Stimulated activated CD4-positive, alpha-beta T cell treated with anti-CD3 and anti-CD28 coated beads, Interleukin-15, amount 100 ng/mL, for 24 hours (primary cell): ENCODE results near the gene KCTD5.
"Not testable (repeated sequence)": the region's sequence is repeated elsewhere in the genome, so short reads cannot be mapped to it uniquely, and the experiment has no call there.

Experiments
- DNase-seq: peaks from one replicate; pipeline ENCODE4 v3.0.0-alpha.2; 2020

Gene KCTD5

GRCh38 chr16:2673066-2673999 is 9.0 kb upstream of the KCTD5 start:
- DNase-seq = peak; percentile 96

- no peak for DNase-seq
These were observed 7.3 kb upstream of the KCTD5 start for GRCh38 chr16:2675021-2675420.

DNA sequence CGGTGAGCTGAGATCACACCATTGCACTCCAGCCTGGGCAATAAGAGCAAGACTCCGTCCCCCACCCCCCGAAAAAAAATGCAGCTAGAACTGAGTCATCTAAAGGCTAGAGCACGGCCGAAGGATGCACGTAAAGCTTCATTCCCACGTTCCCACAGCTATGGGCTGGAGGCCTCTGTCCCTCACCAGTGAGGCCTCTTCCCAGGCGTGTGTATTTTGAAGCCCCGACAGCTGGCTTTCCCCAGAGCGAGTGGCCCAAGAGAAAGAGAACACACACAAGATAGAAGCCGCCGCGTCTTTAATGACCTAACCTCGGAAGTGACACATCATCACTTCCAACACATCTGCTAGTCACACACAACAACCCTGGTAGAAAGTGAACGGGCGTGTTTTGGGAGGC is 6.6 kb upstream of the KCTD5 start:
- DNase-seq = no peak

DNA sequence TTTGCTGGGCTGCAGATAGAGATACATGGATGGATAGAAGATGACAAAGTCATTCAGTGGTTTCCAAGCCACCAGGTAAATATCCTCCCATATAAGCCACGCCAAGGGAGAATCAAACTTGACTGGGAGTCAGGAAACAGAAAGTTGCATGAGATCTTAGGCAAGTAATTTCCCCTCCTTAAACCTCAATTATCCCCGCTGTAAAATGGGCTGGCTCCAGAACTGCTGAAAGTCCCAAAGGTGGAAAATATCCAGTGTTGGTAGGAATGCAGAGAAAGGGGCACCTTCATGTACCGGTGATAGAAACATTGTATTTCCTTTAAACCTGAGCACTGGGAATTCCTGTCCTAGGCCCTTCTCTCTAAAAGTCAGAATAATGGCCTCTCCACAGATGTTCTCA is 5.4 kb upstream of the KCTD5 start:
- DNase-seq = not testable (repeated sequence)

DNA sequence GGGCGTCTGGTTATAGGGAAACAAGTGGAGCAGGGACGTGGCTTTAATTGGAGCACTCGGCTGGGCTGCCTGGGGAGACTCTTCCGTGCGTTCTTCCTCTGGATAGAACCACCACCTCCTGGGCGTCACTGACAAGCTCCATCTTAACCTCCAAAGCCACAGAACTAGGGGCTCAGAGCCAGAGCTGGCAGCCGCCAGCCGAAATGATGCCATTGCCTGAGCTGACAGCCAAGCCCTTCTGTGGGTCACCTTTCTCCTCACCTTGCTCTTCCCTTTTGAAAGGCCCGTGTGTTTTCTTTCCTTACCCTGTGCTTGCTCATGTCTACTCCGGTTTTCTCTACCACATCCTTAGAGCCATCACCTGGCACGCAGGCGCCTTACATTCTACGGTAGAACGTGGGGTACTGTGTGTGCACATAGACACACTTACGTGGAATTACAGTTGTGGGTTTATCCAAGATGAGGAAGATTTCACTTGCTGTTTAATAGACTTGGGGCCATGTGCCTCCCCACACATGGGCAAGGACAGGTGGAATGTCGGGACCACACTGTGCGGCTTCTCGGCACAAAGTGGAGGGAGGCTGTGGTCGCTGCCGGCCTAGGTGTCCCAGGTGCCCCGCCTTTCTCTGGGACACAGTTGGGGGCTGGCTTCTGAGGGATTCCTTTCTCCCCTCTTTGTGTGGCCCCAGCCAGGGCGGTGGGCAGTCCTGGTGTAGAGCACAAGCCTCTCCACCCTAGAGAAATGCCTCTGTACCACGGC is 3.9 kb upstream of the KCTD5 start:
- DNase-seq = not testable (repeated sequence)

- not testable (repeated sequence) for DNase-seq
These were observed 2.4 kb upstream of the KCTD5 start for GRCh38 chr16:2679902-2680301.

DNA sequence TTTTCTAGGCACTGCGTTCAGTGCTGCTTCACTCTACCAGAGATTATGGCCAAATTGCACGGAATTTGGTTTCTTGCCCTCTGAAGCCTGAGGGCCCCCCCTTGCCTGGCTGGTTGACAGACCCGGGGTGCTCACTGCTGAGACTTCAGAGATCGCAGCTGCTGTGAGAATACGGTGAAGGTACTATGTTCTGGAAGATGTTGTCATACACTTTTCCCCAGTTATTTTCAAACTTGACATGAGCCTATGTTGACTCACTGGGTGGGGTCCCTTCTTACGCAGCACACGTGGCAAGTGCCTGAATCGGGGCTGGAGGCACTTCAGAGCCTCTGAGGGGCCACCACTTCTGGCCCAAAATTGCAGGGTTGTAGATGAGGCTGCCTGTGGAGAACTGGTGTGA is 2.0 kb upstream of the KCTD5 start:
- not testable (repeated sequence) for DNase-seq

- not testable (repeated sequence) for DNase-seq
These were observed 718 bp downstream of the KCTD5 start for GRCh38 chr16:2683041-2683440.

DNA sequence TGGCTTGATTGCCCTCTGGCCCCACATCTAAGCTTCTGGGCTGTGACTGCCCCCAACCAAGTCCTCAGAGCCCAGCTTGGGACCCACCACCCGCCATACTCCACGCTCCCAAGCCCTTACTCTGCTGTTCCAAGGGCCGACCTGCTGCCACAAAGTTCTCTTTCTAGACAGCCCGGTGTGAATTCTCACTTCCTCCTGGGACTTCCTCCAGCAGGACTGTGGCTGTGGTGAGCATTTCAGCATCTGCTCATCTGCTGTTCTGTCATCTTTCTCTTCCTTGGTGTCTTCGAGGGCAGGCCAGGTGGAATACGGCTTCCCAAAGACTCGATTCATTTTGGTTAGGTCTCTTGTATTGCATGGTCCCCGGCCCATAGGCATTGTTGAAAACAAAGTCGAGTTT is 3.8 kb downstream of the KCTD5 start:
- not testable (repeated sequence) for DNase-seq

DNA sequence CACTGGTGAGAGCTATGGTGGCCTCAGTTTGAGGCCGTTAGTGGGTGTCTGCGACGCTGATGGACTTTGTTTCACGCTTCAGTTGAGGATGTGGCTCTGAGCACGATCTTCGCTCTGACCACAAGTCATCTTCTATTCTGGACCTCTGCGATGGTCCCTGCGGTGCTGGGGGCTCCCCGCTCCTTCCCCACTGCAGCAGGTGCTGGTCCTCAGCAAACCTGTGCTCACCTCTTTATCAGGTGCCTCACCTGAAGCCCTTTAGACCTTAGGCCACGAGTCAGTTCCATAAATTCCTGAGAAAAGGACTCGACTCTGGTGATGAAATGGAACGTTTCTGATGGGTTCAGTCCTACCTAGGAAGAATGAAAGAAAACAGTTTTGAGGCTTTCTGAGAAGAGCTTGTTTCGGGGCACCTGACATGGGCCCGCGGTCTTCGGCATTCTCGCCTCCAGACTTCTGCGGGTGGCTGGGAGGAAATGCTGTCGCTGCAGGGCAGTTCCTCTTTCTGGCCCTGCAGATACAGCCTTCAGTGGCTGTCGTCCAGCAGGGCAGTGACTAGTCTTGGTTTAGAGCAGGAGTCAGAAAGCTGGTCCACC is 4.7 kb downstream of the KCTD5 start:
- peak; percentile 57 for DNase-seq

- no peak for DNase-seq
These were observed 5.4 kb downstream of the KCTD5 start for GRCh38 chr16:2687531-2688308.

- DNase-seq = not testable (repeated sequence)
These were observed 7.1 kb downstream of the KCTD5 start for GRCh38 chr16:2689422-2689821.

GRCh38 chr16:2689968-2690801 is 7.9 kb downstream of the KCTD5 start:
- DNase-seq = no peak

GRCh38 chr16:2690852-2691251 is 8.5 kb downstream of the KCTD5 start:
- DNase-seq = no peak

- no peak for DNase-seq
These were observed 9.3 kb downstream of the KCTD5 start for GRCh38 chr16:2691491-2692248.

DNA sequence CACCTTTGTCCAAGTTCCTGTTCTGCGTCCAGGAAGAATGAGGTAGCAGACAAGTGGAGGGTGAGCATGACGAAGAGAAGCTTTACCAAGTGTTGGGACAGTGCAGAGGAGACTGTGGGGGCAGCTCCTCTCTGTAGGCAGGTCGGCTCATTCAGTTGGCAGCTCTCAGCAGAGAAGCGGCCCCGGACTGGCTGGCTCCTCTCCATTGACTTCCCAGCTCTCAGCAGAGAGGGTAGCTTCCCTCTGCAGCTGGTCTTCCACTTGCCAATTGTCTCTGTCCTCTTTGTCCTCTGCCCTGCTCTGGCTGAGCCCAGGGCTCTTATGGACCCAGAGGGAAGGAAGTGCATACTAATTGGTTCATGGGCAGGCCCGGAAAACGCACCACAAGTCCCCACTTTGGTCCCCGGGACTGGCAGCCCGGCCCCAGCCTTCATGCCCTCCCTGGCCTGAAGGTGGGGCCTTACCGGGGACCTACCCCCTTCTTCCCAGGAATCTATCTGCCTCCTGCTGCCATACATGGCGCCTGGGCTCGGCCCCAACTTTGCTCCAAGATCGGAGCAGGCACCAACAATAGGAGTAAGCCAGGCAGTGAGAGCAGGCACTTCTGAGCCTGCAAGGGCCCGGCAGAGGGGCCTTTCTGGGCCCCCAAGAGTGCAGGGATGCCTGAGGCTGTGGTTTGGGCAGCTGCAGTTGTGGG is 10.1 kb downstream of the KCTD5 start:
- DNase-seq = no peak

DNA sequence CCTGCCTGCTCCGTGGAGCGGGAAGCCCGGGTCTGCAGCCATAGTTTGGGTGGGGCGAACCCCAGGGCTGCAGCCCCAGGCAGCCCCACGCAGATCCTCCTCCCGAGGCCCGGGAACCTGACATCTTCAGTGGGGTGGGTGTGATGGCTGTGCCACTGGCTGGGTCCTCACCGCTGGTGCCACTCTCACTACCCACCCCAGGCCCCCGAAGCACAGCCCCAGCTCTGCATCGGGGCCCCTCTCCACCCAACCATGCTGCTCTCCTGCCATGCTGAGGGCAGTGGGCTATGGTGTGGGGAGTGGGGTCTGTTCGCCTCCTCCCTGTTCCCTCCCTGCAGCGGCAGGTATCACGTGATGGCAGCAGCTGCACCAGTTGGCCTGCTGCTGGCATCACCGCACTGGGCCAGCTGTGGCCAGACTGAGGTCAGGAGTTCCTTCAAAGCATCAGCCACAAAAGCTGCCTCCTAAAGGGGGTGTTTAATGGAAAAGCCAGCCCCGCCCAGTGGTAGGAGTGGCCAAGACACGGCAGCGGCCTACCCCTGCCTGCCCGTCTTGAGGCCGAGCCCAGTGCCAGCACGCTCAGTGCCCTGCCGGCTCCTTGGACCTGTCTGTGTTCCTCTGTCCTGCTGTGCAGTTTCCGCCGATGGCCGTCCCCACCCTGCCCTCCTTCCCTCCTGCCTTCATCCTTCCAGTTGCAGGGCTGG is 10.8 kb downstream of the KCTD5 start:
- no peak for DNase-seq

DNA sequence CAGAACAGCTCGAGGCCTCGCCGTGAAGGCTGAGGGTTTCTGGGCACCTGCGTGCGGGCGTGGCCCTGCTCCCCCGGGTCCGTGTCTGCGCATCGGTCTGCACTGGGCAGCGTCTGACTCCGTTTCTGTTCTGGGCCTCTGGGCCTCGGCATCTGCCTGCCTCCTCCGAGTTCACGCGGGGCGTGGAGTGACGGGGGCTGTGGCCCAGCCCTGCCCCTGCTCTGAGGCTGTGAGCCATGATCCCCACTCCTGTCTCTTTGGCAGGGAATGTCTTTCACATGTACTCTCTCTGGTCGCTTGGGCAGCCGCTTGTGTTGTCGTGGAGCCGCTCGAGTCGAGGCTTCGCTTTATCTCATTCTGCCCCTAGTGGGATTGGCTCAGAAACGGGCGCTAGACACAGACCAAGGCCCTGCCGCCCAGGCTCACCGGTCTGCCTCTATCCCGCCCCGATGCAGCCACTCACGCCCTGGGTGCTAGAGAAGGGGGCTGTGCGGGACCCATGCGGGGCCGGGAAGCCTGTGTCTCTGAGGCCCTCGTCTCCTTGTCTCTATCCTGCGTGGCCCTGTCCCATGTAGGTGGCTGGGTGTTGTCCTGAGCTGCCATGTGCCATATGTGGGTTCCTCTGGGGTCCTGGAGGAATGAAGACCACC is 14.4 kb downstream of the KCTD5 start:
- DNase-seq = not testable (repeated sequence)

GRCh38 chr16:2697401-2697948 is 15.2 kb downstream of the KCTD5 start:
- DNase-seq = no peak
